ENCODE measurements around the gene STX7.

DNA sequence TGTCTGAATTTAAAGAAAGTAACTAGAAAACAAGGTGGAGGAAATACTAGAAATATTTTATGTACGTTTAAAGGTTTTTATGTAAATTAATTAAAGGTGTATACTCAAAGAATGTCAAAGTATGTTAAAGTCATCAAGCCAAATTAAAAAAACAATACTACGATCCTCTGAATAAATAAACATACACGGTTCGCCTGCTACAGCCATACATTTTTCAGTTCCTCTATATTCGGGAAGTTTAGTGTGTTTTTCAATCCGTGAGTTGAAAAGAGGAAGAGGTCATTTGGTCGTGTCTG is 626 bp downstream of the STX7 start:
- no peak for TF ChIP-seq POLR2A (IDR thresholded peaks at IDR 0.05)
- TF ChIP-seq, protein P1, sequence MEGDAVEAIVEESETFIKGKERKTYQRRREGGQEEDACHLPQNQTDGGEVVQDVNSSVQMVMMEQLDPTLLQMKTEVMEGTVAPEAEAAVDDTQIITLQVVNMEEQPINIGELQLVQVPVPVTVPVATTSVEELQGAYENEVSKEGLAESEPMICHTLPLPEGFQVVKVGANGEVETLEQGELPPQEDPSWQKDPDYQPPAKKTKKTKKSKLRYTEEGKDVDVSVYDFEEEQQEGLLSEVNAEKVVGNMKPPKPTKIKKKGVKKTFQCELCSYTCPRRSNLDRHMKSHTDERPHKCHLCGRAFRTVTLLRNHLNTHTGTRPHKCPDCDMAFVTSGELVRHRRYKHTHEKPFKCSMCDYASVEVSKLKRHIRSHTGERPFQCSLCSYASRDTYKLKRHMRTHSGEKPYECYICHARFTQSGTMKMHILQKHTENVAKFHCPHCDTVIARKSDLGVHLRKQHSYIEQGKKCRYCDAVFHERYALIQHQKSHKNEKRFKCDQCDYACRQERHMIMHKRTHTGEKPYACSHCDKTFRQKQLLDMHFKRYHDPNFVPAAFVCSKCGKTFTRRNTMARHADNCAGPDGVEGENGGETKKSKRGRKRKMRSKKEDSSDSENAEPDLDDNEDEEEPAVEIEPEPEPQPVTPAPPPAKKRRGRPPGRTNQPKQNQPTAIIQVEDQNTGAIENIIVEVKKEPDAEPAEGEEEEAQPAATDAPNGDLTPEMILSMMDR (IDR thresholded peaks at IDR 0.05): no peak
